GM19238 (cell line): ENCODE results near the gene LAPTM5.

Experiments
- DNase-seq: peaks from one replicate; pipeline ENCODE4 v3.0.0; 2011; ENCODE audit warnings: low spot score; ENCODE audit not compliant: insufficient read length

LAPTM5 gene

GRCh38 chr1:30718636-30719405, 38.8 kb downstream of the LAPTM5 start:
- peak; percentile 71 for DNase-seq

GRCh38 chr1:30718091-30718635, 39.4 kb downstream of the LAPTM5 start:
- DNase-seq = peak; percentile 90

- no peak for DNase-seq
Measured at GRCh38 chr1:30716646-30717045, 40.9 kb downstream of the LAPTM5 start.

- DNase-seq = no peak
Measured at GRCh38 chr1:30715886-30716285, 41.7 kb downstream of the LAPTM5 start.

- no peak for DNase-seq
Measured at GRCh38 chr1:30715216-30715615, 42.4 kb downstream of the LAPTM5 start.

- DNase-seq = no peak
Measured at GRCh38 chr1:30714536-30715090, 43.0 kb downstream of the LAPTM5 start.

GRCh38 chr1:30714025-30714424, 43.5 kb downstream of the LAPTM5 start:
- DNase-seq = no peak

GRCh38 chr1:30713311-30713710, 44.3 kb downstream of the LAPTM5 start:
- no peak for DNase-seq

- no peak for DNase-seq
Measured at GRCh38 chr1:30712583-30712982, 45.0 kb downstream of the LAPTM5 start.

- DNase-seq = no peak
Measured at GRCh38 chr1:30710407-30710806, 47.2 kb downstream of the LAPTM5 start.

- DNase-seq = no peak
Measured at GRCh38 chr1:30708361-30708728, 49.2 kb downstream of the LAPTM5 start.

GRCh38 chr1:30707412-30708360, 49.9 kb downstream of the LAPTM5 start:
- DNase-seq = peak; percentile 76

GRCh38 chr1:30706528-30706927, 51.0 kb downstream of the LAPTM5 start:
- DNase-seq = no peak

- no peak for DNase-seq
Measured at GRCh38 chr1:30705698-30706097, 51.9 kb downstream of the LAPTM5 start.

- no peak for DNase-seq
Measured at GRCh38 chr1:30704765-30705509, 52.6 kb downstream of the LAPTM5 start.

GRCh38 chr1:30704271-30704670, 53.3 kb downstream of the LAPTM5 start:
- no peak for DNase-seq

GRCh38 chr1:30702823-30703222, 54.8 kb downstream of the LAPTM5 start:
- no peak for DNase-seq

GRCh38 chr1:30701258-30701633, 56.3 kb downstream of the LAPTM5 start:
- no peak for DNase-seq

- DNase-seq = no peak
Measured at GRCh38 chr1:30700528-30701257, 56.9 kb downstream of the LAPTM5 start.

GRCh38 chr1:30699762-30700161, 57.8 kb downstream of the LAPTM5 start:
- DNase-seq = no peak
